Bronchial epithelial cell (primary cell): ENCODE results near the gene FAM174C. TPM values are rescaled to one million over a fixed set of nuclear protein-coding genes. Genes with fewer than 3 reads are reported as not detected.

Experiments
- DNase-seq: peaks from one replicate; pipeline ENCODE4 v3.0.0-alpha.2; 2010; ENCODE audit warnings: low read depth
- FAIRE-seq: peaks from 2 replicates; lab custom pipeline; 2011; peaks lifted over from hg19 to GRCh38; lab: Jason Lieb, UNC
- H3K27me3 ChIP-seq: 2 replicates; pipeline ENCODE4 v1.5.1; 2011; ENCODE audit warnings: low read length; ENCODE audit not compliant: control insufficient read depth, insufficient read depth
- H3K36me3 ChIP-seq: 2 replicates; pipeline ENCODE4 v1.5.1; 2011; ENCODE audit warnings: low read length; ENCODE audit not compliant: control insufficient read depth, insufficient read depth
- H3K4me3 ChIP-seq: 2 replicates; pipeline ENCODE4 v1.5.1; 2011; ENCODE audit warnings: mild to moderate bottlenecking, low read depth, low read length, control low read depth
- total RNA-seq: library from RNA; depleted of rRNA; stranded (reverse); fragments of >200 nt; gene quantifications from 2 replicates; pipeline ENCODE4 v1.2.1, GENCODE V29; 2014
- TF ChIP-seq, protein P1 (sequence below): IDR thresholded peaks from 2 replicates; pipeline ENCODE4 v1.5.1; 2011; ENCODE audit warnings: mild to moderate bottlenecking, moderate library complexity, low read length, control low read depth, inconsistent platforms; ENCODE audit not compliant: insufficient read depth, severe bottlenecking

FAM174C gene
- total RNA-seq, 1 donor from 2014 or later: 20.8 TPM

DNA sequence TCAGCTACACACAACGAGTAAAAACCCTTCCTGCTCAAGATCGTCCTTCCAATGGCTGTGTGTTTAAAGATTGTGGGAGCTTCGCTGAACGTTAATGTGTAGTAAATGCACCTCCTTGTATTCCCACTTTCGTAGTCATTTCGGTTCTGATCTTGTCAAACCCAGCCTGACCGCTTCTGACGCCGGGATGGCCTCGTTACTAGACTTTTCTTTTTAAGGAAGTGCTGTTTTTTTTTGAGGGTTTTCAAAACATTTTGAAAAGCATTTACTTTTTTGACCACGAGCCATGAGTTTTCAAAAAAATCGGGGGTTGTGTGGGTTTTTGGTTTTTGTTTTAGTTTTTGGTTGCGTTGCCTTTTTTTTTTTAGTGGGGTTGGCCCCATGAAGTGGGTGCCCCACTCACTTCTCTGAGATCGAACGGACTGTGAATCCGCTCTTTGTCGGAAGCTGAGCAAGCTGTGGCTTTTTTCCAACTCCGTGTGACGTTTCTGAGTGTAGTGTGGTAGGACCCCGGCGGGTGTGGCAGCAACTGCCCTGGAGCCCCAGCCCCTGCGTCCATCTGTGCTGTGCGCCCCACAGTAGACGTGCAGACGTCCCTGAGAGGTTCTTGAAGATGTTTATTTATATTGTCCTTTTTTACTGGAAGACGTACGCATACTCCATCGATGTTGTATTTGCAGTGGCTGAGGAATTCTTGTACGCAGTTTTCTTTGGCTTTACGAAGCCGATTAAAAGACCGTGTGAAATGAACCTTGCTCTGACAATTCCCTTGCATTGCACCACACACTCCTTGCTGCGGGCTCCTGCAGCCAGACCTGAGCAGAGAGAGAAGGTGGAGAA, 2.7 kb upstream of the FAM174C start:
- TF ChIP-seq, protein P1, sequence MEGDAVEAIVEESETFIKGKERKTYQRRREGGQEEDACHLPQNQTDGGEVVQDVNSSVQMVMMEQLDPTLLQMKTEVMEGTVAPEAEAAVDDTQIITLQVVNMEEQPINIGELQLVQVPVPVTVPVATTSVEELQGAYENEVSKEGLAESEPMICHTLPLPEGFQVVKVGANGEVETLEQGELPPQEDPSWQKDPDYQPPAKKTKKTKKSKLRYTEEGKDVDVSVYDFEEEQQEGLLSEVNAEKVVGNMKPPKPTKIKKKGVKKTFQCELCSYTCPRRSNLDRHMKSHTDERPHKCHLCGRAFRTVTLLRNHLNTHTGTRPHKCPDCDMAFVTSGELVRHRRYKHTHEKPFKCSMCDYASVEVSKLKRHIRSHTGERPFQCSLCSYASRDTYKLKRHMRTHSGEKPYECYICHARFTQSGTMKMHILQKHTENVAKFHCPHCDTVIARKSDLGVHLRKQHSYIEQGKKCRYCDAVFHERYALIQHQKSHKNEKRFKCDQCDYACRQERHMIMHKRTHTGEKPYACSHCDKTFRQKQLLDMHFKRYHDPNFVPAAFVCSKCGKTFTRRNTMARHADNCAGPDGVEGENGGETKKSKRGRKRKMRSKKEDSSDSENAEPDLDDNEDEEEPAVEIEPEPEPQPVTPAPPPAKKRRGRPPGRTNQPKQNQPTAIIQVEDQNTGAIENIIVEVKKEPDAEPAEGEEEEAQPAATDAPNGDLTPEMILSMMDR: no peak
- no peak for FAIRE-seq
- peaks cover 35% of the 10 kb centered on the region for H3K36me3 ChIP-seq

DNA sequence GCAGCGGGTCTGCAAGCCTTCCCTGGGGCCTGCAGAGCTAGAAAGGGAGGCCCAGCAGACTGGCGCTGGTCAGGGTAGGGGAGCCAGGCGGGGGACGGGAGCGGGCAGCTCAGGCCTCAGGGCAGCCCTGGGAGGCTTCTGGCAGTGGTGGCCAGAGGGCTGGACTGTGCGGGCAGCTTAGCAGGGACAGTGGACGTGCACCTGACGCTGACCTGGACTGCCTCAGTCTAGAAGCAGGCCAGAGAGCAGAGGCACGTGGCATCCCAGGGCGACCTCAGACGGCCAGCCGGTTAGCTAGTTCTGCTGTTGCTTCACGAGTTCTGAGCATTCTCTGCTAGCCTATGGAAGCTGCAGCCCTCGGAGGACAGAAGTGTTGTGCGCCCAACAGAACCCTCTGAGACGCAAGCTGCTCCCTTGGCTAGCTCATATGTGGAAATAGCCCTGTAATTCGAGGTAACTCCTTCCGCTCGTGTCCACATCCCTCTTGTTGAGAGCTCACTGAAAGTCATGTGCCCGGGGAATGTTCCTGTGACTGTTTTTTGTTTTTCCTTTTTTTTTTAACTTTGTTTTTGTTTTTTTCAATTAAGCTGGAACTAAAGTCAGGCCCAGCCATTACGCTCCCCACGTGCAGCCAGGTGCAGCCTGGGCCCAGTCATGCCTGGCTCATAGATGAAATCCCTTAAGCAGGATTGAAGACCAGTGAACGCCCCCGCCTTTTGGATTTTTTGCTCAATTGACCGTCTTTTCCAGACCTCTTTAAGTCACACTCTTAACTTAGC, 1.9 kb upstream of the FAM174C start:
- peaks cover 35% of the 10 kb centered on the region for H3K36me3 ChIP-seq
- TF ChIP-seq, protein P1: no peak
- H3K4me3 ChIP-seq: no peak overlapping the region
- DNase-seq (no peak), FAIRE-seq (no peak)
- no peaks in the 10 kb centered on the region for H3K27me3 ChIP-seq

More for the DNA sequence above, 2.7 kb upstream of the FAM174C start:
- H3K27me3 ChIP-seq: no peaks in the 10 kb centered on the region
- H3K4me3 ChIP-seq: no peak overlapping the region
- no peak for DNase-seq

DNA sequence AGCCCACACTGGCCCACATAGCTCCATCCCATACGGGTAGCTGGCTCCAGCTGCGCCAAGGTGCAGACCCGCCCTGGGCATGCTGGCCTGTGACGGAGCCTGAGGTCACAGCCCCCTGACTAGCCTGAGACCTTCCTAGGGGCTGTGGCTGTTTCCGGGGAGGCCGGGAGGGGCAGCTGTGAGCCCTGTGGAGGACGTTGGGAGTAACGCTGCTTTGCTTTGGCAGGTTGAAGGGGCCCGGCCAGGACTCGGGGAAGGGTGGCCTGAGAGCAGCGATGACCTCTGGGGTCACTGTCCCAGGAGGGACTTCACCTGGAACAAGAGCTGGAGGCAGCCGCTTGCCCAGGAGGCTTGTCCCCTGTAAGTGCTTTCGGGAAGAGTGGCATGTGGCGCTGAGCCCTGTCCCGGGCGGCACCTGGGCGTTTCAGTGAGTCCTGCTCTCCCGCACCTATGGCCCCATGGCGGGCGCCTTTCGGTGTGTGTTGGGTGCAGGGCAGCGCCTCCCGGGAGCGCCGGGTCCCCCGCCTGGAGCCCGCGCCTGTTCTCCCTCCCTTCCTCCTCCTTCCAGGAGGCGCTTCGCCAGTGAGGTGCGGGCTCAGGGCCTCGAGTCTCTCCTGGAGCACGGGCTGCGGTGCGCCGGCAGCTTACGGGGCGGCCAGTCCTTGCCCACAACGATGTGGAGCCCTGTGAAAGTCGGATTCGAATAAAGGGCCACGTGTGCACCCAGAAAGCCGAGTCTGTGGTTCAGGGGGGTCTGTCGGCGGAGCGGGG, 1.1 kb upstream of the FAM174C start:
- no peak for FAIRE-seq
- peaks cover 41% of the 10 kb centered on the region for H3K36me3 ChIP-seq

DNA sequence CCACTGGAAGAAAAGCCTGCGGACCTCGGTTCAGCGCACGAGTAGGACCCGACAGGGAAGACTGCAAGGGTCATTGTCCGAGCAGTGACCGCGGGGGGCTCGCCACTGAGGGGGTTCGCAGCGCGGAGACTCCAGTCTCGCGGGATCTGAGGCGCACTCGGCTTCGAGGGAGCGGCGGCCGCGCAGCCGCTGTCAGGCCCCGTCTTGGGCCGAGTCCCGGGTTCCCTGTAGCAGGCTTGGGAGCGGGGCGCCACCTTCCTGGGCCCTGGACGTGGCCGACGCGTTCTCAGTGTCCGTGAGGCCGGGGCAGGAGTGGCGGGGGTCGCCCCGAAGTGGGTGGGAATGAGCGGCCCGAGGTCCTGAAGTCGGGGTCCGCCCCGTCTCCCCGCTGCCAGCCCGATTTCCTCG, 474 bp upstream of the FAM174C start:
- Histone ChIP-seq H3K36me3 (peaks cover 45% of the 10 kb centered on the region), H3K27me3 (no peaks in the 10 kb centered on the region), H3K4me3 (peak overlapping the region; percentile 79)
- FAIRE-seq (no peak), DNase-seq (no peak)
- TF ChIP-seq, protein P1: no peak

More for the DNA sequence above, 1.1 kb upstream of the FAM174C start:
- TF ChIP-seq, protein P1: no peak
- Histone ChIP-seq H3K4me3 (peak overlapping the region; percentile 79), H3K27me3 (no peaks in the 10 kb centered on the region)
- DNase-seq: no peak

DNA sequence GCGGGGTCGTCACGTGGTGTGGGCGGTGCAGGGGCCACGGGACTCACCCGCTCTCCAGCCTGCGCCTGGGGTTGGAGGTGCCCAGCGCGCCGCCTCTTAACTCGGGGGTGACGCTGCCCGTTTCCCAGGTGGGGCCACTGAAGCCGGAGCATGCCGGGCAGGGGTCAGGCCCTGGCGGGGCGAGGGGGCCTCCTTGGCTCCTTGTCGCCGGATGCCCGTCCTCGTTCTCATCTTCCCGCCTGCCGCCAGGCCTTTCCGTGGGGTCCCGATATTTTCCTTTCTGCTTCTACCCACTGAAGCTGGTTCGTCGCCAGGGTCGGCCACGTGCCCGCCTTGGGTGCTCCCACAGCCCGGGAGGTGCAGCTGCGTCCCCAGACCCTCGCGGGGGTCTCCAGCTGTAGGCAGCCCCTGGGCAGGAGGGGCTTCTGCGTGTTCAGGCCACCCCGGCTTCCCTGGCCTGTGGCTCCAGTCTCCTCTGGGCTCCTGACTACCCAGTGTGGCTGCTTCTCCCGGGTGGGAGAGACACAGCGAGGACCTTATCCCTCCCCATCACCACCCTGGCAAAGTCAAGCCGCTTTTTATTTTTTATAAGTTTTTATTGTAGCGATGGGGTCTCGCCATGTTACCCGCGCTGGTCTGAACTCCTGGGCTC, 772 bp downstream of the FAM174C start:
- TF ChIP-seq, protein P1: no peak
- no peak for DNase-seq
- Histone ChIP-seq H3K4me3 (peak overlapping the region; percentile 79), H3K36me3 (peaks cover 39% of the 10 kb centered on the region), H3K27me3 (no peaks in the 10 kb centered on the region)
- no peak for FAIRE-seq
